Endodermal cell (in vitro differentiated cells): Measurements from ENCODE around the gene TF. TPM values are rescaled to one million over a fixed set of nuclear protein-coding genes. Genes with fewer than 3 reads are reported as not detected.
"Not testable (repeated sequence)": the region's sequence is repeated elsewhere in the genome, so short reads cannot be mapped to it uniquely, and the experiment has no call there.

Experiments used
- DNase-seq: peaks from one replicate; pipeline ENCODE4 v3.0.0-alpha.2; 2017
- H3K27ac ChIP-seq: 2 replicates; pipeline ENCODE4 v1.5.1; 2013; ENCODE audit warnings: mild to moderate bottlenecking, low read depth, low read length, moderate library complexity
- H3K27me3 ChIP-seq: 2 replicates; pipeline ENCODE4 v1.6.1; 2013; ENCODE audit warnings: mild to moderate bottlenecking, low read length, moderate library complexity; ENCODE audit not compliant: insufficient read depth, control insufficient read depth, poor library complexity, severe bottlenecking
- H3K36me3 ChIP-seq: 2 replicates; pipeline ENCODE4 v1.7.0; 2013; ENCODE audit warnings: mild to moderate bottlenecking, low read length, moderate library complexity; ENCODE audit not compliant: control insufficient read depth, insufficient read depth
- H3K4me1 ChIP-seq: one replicate; pipeline ENCODE4 v1.7.0; 2013; ENCODE audit warnings: low read length; ENCODE audit not compliant: control insufficient read depth, insufficient read depth
- H3K4me3 ChIP-seq: 2 replicates; pipeline ENCODE4 v1.5.1; 2013; ENCODE audit warnings: mild to moderate bottlenecking, low read length, moderate library complexity
- H3K9ac ChIP-seq: 2 replicates; pipeline ENCODE4 v1.6.1; 2013; ENCODE audit warnings: mild to moderate bottlenecking, low read length, moderate library complexity; ENCODE audit not compliant: poor library complexity, severe bottlenecking; ENCODE audit errors: extremely low read depth
- H3K9me3 ChIP-seq: 2 replicates; pipeline ENCODE4 v1.6.1; 2013; ENCODE audit warnings: mild to moderate bottlenecking, low read length, moderate library complexity; ENCODE audit not compliant: control insufficient read depth
- H3K27ac Mint-ChIP-seq: 2 replicates; pipeline ENCODE4 v1.8.0; 2020; ENCODE audit warnings: mixed read lengths
- H3K27me3 Mint-ChIP-seq: 2 replicates; pipeline ENCODE4 v1.8.0; 2021; ENCODE audit warnings: mild to moderate bottlenecking, mixed read lengths; ENCODE audit not compliant: insufficient read depth
- H3K36me3 Mint-ChIP-seq: 2 replicates; pipeline ENCODE4 v1.8.0; 2020; ENCODE audit warnings: low read depth, mixed read lengths
- H3K4me1 Mint-ChIP-seq: 2 replicates; pipeline ENCODE4 v1.8.0; 2020; ENCODE audit warnings: mixed read lengths
- H3K4me3 Mint-ChIP-seq: 2 replicates; pipeline ENCODE4 v1.8.0; 2020; ENCODE audit warnings: mild to moderate bottlenecking, moderate library complexity, mixed read lengths
- H3K9me3 Mint-ChIP-seq: 2 replicates; pipeline ENCODE4 v1.8.0; 2020; ENCODE audit warnings: mild to moderate bottlenecking, mixed read lengths
- CTCF ChIP-seq: fragments of 200-600 bp; sonication (generic); conservative IDR thresholded peaks from 2 replicates; pipeline ENCODE4 v1.5.0; 2021; ENCODE audit warnings: antibody characterized with exemption, mild to moderate bottlenecking
- WGBS, 2 experiments: methylation state at CpG; one replicate each; pipeline versions ENCODE4 v1.1.5 to v1.1.7; 2013; ENCODE audit warnings: missing lambda C conversion rate in 2 of 2, mixed read lengths in 1 of 2; ENCODE audit not compliant: insufficient coverage in 1 of 2, insufficient read length in 1 of 2; 5-methylcytosine and 5-hydroxymethylcytosine counted together
- total RNA-seq, 2 donors: library from RNA; stranded (reverse); fragmentation: NEBNext Ultra II Directional in 1 of 2; extraction: Animal tissue kit (Norgen Biotek cat#: 25700) in 1 of 2; gene quantifications; 2 replicates in 1 of 2; 3 replicates in 1 of 2; pipeline ENCODE4 v1.2.1, GENCODE V29; 2021

The TF gene
- total RNA-seq, 2 donors from 2014 or later: 0.40 to 3.0 TPM

GRCh38 chr3:133777807-133778568 is 31.8 kb downstream of the TF start:
- no peaks in the 10 kb centered on the region for H3K27me3 ChIP-seq
- no peaks in the 10 kb centered on the region for H3K36me3 Mint-ChIP-seq
- H3K4me1 ChIP-seq: no peaks in the 10 kb centered on the region
- no peaks in the 10 kb centered on the region for H3K36me3 ChIP-seq
- H3K4me1 Mint-ChIP-seq: no peaks in the 10 kb centered on the region
- no peaks in the 10 kb centered on the region for H3K9me3 ChIP-seq
- no peak overlapping the region for H3K4me3 Mint-ChIP-seq
- H3K27me3 Mint-ChIP-seq: no peaks in the 10 kb centered on the region
- DNase-seq: no peak
- WGBS, 2 experiments: 79 to 84% methylated on average over 7 to 8 of the region's 8 CpGs
- no peak for TF ChIP-seq CTCF
- no peak overlapping the region for H3K27ac ChIP-seq
- H3K27ac Mint-ChIP-seq: no peak overlapping the region
- H3K9me3 Mint-ChIP-seq: no peaks in the 10 kb centered on the region
- no peak overlapping the region for H3K4me3 ChIP-seq
- H3K9ac ChIP-seq: no peak overlapping the region

GRCh38 chr3:133779626-133780203 is 33.5 kb downstream of the TF start:
- Histone ChIP-seq H3K4me1 (no peaks in the 10 kb centered on the region), H3K27ac (no peak overlapping the region), H3K36me3 (no peaks in the 10 kb centered on the region), H3K9me3 (no peaks in the 10 kb centered on the region), H3K4me3 (no peak overlapping the region), H3K9ac (no peak overlapping the region), H3K27me3 (no peaks in the 10 kb centered on the region)
- Mint-ChIP-seq H3K9me3 (peaks cover 5% of the 10 kb centered on the region), H3K36me3 (no peaks in the 10 kb centered on the region), H3K27ac (no peak overlapping the region), H3K27me3 (no peaks in the 10 kb centered on the region), H3K4me3 (no peak overlapping the region), H3K4me1 (no peaks in the 10 kb centered on the region)
- no peak for DNase-seq
- TF ChIP-seq CTCF: no peak
- WGBS, 2 experiments: 63 to 64% methylated on average over 4 of the region's 4 CpGs

- not testable (repeated sequence) for H3K9me3 Mint-ChIP-seq, H3K9ac ChIP-seq, H3K27ac ChIP-seq, H3K27me3 ChIP-seq, H3K36me3 ChIP-seq, H3K4me3 ChIP-seq, DNase-seq, H3K27ac Mint-ChIP-seq, H3K4me1 ChIP-seq, H3K4me1 Mint-ChIP-seq, H3K9me3 ChIP-seq, H3K4me3 Mint-ChIP-seq, H3K36me3 Mint-ChIP-seq, H3K27me3 Mint-ChIP-seq
- 78 to 85% methylated on average over 5 to 6 of the region's 6 CpGs for WGBS, 2 experiments
Observed at GRCh38 chr3:133780756-133781155, 34.6 kb downstream of the TF start.
